Stimulated activated CD4-positive, alpha-beta T cell treated with anti-CD3 and anti-CD28 coated beads, Interleukin-2, amount 100 ng/mL, for 48 hours (primary cell): Measurements from ENCODE around the gene NADK.
"Not testable (repeated sequence)": the region's sequence is repeated elsewhere in the genome, so short reads cannot be mapped to it uniquely, and the experiment has no call there.

Experiments
- DNase-seq, 2 donors: peaks; one replicate each; pipeline ENCODE4 v3.0.0-alpha.2; 2020

The NADK gene

GRCh38 chr1:1742529-1742928, 35.7 kb downstream of the NADK start:
- DNase-seq, result not testable (repeated sequence)

DNA sequence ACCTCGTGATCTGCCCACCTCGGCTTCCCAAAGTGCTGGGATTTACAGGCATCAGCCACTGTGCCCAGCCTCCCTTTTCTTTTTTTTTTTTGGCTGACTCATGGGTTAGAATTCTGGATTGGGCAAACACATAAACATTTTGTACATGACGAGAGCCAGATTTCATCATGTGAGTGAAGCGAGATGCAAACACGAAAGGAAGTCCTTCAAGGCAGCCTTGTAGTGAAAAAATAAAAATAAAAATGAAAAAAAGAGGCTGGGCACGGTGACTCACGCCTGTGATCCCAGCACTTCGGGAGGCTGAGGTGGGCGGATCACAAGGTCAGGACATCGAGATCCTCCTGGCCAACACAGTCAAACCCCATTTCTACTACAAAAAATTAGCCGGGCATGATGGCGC, 37.3 kb downstream of the NADK start:
- not testable (repeated sequence) for DNase-seq

DNA sequence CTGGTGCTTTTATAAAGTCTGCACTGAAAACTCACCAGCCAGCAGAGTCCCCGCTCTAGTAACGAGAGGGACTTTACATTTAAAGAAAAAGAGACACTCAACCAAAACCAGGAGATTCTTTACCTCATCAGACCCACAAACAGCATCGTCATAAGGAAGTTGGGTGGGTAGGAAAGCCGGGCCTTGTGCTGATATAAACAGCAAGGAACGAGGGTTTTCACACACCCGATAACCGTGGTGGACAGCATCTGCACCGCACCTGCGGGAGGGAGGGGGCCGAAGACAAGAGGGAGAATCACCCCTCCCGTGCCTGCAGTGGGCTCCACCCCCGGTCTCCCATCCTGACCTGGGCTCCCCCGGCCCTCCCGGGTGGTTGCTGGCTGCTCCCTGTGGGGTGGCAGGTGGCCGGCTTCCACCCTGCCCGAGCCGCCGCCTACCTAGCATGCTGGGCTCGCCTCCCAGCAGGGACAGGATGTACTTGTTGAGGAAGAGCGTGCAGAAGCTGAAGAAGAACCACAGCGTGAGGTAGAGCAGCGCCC, 39.4 kb downstream of the NADK start:
- DNase-seq, result not testable (repeated sequence)

- DNase-seq, result not testable (repeated sequence)
Observed at GRCh38 chr1:1737675-1738590, 40.3 kb downstream of the NADK start.

DNA sequence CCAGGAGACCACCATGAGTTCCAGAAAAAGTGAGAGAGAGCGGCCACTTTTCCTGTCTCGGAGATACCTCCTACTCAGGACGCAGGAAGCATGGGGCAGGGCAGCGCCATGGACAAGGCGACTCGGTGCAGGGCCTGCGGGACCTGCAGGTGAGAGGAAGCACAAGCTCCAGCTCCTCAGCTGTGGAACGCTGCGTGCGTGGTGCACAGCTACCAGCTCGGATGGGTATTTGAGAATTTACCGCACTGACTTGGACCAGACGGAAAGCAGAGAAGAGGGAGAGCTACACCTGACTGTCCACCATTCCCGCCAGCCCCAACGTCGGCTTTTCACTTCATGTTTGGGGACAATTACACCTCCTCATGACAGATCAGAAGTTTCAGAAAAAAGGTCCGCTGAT, 45.9 kb downstream of the NADK start:
- DNase-seq, result no peak

- DNase-seq, result no peak
Observed at GRCh38 chr1:1730870-1731269, 47.4 kb downstream of the NADK start.

GRCh38 chr1:1730230-1730629, 48.0 kb downstream of the NADK start:
- not testable (repeated sequence) for DNase-seq

DNA sequence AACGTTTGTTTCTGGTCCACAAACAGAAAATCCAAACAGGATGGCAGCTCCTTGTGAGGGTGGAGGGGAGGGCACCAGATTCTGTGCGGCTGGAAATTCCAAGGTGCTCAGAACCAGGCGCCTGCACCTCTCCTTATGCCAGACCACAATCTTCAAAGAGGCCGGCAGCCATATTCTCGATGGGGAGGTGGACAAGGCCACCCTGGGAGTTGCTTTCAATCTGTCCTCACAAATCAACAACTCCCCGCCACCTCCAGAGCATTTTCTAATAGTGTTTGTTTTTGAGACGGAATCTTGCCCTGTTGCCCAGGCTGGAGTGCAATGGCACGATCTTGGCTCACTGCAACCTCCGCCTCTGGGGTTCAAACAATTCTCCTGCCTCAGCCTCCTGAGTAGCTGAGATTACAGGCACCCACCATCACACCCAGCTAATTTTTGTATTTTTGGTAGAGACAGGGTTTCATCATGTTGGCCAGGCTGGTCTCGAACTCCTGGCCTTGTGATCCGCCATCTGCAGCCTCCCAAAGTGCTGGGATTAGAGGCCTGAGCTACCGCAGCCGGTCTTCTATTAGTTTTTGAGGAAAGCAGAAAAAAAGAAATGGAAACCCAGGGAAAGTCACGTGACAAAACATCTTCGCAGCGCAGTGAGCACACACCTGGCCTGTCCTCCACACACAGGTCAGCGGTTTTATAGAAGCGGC, 49.0 kb downstream of the NADK start:
- not testable (repeated sequence) for DNase-seq

DNA sequence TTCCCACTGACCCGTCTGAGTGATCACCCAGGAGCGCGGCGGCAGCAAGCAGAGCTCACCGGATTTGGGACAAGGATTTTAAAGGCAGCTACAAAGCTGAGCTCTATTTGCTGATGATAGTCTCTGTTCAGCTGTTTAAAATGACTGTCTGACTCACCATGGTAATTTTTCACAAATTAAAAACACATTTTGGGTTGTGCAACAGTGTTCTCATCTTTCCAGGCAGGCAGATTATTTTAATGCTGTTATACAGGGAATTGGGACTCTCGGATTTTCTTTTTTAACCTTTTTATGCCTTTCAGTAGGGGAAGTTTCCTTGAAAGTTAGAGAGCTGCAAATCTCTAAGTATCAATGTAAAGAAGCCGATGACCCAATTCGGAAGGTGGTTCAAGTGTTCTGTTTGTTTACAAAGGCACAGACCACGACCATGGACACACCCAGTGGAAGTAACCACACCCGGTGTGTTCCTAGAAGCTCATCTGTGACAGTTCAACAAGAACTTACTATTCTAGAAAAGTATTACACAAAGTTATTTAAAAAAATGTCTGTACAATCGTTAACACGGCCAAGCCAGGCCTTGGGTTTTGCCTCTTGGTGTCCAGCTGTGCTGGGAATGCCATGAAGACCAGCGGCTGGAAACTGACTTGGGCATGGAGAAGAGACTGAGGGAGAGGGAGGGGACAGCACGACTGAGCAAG, 49.8 kb downstream of the NADK start:
- DNase-seq, result not testable (repeated sequence)

- not testable (repeated sequence) for DNase-seq
Observed at GRCh38 chr1:1727131-1727651, 51.1 kb downstream of the NADK start.

DNA sequence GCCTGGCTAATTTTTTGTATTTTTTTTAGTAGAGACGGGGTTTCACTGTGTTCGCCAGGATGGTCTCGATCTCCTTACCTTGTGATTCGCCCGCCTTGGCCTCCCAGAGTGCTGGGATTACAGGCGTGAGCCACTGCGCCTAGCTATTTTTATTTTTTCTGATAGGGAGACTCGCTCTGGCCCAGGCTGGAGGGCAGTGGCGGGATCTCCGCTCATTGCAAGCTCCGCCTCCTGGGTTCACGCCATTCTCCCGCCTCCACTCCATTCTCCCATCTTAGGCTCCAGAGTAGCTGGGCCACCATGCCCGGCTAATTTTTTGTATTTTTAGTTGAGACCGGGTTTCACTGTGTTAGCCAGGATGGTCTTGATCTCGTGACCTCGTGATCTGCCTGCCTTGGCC, 52.2 kb downstream of the NADK start:
- not testable (repeated sequence) for DNase-seq

GRCh38 chr1:1724035-1724864, 54.0 kb downstream of the NADK start, which contains the start of gene CDK11A:
Gene CDK11A (minus strand): TSS chr1:1724357. CDS start chr1:1722818, 1,539 bp downstream.
- peak; percentile 84 to 96 for DNase-seq

GRCh38 chr1:1721201-1721600, 57.1 kb downstream of the NADK start:
- DNase-seq, result no peak

DNA sequence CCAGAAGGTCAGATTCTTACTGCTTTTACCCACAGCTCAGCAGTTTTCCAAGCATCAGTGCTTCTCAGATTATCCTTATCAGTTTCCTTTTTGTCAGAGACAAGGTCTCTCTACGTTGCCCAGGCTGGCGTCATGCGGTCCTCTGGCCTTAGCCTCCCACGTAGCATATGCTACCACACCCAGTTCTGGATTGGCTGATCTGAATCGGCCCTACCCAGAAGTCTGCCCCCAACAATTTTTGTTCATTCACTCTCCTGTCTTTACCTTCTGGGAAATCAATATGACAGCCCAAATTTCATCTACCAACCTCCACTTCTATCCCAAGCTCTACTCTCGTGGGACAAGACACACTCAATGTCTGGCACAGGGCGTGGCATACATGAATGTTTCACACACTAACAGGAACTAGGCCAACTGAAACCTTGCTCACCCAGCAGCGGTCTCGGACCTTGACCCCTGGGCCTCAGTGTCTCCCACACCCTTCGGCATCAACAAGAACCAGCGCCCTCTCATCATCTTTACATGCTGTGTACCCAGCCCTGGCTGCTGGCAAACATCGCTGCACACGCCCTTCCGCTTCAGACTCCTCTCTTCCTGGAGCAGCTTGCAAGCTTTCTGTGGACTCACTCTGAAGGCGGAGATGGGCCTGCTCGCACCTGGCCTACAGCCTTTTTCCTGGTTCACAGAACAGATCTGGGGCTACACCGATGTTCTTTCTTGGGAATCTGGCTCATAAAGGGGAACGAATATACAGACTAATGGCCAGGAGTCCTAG, 63.0 kb downstream of the NADK start:
- DNase-seq, result not testable (repeated sequence)

DNA sequence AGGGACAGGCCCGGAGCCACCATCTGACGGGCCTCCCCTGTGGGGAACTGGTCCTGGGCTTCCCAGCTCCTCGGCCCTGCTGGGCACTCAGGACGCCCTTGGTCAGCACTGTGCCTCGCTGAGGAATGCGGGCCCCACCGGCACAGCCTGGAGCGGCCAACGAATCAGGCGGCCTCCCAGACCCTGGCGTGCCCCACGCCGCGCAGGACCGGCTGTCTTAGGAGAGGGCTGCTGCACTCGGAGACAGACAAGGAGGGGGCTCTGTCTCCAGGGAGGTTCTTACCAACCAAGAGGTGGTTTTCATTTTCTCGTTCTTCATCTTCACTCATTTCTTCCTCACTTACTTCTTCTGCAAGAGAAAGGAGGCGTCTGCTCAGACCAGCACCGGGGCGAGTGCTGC, 70.4 kb downstream of the NADK start:
- not testable (repeated sequence) for DNase-seq

- DNase-seq, result not testable (repeated sequence)
Observed at GRCh38 chr1:1707241-1707640, 71.0 kb downstream of the NADK start.

DNA sequence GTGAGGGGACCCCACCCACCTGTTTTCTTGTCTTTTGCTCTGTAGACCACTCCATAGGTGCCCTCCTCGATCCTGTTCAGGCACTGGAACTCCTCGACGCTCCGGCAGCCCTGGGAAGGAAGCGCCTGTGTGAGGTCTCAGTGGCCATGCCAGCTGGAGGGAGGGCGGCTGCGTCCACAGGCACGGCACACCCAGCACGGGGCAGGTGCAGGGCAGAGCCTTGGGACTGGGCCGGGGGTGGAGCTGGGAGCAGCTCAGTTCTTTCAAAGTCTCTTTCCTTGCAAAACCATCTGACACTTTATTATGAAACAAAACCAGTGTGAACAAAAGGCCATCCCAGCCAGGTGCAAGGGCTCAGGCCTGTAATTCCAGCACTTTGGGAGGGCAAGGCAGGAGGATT, 72.6 kb downstream of the NADK start:
- DNase-seq, result not testable (repeated sequence)

DNA sequence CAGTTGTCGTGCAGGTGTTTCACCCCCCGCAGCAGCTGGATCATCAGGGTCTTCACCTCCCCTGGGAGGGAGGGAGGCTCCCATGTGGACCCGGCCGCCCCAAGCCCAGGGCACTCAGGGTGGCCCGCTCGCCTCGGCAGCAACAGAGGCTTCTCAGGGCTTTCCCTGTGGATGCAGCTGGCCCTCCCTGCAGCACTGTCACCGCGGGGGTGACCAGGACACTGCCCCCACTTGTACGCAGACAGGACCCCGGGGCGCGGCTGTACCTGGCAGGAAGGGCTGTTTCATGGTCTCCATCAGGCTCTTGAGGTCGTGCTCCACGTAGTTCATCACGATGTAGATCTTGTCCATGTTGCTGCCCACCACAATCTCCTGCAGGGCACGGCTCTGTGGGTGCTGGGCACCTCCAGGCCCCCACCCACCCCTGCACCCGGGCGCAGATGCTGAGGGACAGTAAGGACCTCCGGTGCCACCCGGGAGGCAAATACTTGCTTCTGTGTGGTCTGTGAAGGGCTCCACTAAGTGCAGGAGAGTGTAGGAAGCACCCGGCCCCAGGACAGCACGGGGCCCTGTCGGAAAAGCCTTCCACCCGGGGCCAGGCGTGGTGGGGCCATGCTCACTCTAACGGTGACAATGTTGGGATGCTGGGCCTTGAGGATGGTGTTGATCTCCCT, 73.8 kb downstream of the NADK start:
- DNase-seq, result not testable (repeated sequence)

- DNase-seq, result no peak
Observed at GRCh38 chr1:1703796-1704195, 74.5 kb downstream of the NADK start.

GRCh38 chr1:1702506-1702905, 75.8 kb downstream of the NADK start:
- DNase-seq, result not testable (repeated sequence)
